GM10266 (cell line): Measurements from ENCODE around the gene SMC6.

Experiments used
- DNase-seq: peaks from one replicate; pipeline ENCODE4 v3.0.0; 2012; ENCODE audit errors: extremely low spot score
- CTCF ChIP-seq: IDR thresholded peaks from 2 replicates; pipeline ENCODE4 v1.5.1; 2012; ENCODE audit warnings: mild to moderate bottlenecking, low read depth; ENCODE audit not compliant: control insufficient read depth, insufficient read depth; ENCODE audit errors: missing control alignments

The SMC6 gene

DNA sequence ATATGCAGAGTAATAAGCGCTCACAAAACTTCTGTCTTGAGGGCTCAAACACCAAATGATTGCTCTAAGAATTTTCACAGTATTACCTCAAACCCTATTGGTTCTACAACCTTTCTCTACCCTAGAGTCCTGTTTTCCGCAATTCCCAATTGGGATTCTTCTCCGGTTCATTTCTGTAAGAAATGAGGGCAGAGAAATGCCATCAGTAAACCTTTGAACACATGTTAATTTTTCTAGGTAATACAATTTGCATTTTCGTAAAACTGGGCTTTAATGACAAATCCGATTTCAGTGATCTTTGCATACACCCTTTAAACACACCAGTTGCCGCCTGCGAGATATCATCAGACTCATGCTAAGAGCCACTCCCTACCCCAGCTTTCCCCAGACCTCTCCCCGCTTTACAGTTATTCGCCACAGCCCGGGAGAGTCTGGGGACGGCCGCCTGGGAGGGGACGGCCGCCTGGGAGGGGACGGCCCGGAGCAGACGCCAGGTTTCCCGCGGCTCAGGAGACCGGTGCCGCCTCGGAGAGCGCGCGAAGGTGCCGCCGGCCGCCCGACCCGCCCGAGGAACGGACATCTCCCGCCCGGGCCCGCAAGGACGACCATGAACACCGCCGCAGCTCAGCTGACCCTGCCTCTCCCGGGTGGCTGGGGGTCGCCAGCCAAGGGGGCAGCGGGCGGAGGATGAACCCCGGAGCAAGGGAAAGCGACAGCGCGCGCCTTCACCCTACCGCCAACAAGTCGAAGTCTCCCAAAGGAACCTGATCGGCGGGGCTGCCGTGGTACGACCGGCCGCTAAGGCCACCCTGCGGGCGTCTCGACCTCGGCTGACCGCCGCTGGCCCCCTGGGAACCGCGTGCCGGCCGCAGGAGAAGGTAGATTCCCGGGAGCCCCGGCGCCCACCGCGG lies 463 bp downstream of the SMC6 start:
- TF ChIP-seq CTCF = no peak
- DNase-seq = peak; percentile 48

GRCh38 chr2:17752246-17752645 lies 1.4 kb downstream of the SMC6 start:
- DNase-seq = no peak

GRCh38 chr2:17749753-17750438 lies 3.7 kb downstream of the SMC6 start:
- DNase-seq = peak; percentile 36
- no peak for TF ChIP-seq CTCF

More at GRCh38 chr2:17752246-17752645, 1.4 kb downstream of the SMC6 start:
- TF ChIP-seq CTCF = no peak

- no peak for TF ChIP-seq CTCF
Observed at GRCh38 chr2:17748745-17749144, 4.9 kb downstream of the SMC6 start.

GRCh38 chr2:17747684-17748452 lies 5.7 kb downstream of the SMC6 start:
- TF ChIP-seq CTCF = no peak
- DNase-seq = no peak

More at GRCh38 chr2:17748745-17749144, 4.9 kb downstream of the SMC6 start:
- no peak for DNase-seq

DNA sequence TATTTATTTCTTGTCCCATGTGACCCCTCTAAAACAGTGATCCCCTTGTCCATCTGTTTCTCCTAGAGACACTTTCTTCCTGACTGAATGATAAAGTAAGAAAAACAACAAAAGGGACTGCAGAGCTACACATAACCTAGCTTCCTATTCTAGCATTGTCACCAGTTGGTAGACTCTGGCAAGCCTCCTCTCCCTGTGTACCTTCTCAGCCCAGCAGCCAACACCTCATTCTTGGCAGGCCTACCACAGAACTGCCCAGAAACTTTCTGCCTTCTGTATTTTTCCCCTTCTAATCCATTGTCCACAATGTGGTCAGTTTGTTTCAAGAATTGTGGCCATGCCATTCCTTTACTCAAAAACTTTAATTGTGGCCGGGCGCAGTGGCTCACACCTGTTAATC lies 13.4 kb downstream of the SMC6 start:
- DNase-seq = no peak
- TF ChIP-seq CTCF = no peak
